MM.1S (cell line): Measurements from ENCODE around the gene SLC6A12.

Experiments
- EZH2 ChIP-seq: fragments of 300-600 bp; sonication (generic); optimal IDR thresholded peaks from 2 replicates; pipeline ENCODE3; 2017; ENCODE audit warnings: low read depth, mild to moderate bottlenecking, antibody characterized with exemption, low read length, mixed read lengths
- EZH2phosphoT487 ChIP-seq: fragments of 300-600 bp; sonication (generic); IDR thresholded peaks from 2 replicates; pipeline ENCODE4 v1.6.1; 2018; ENCODE audit warnings: antibody characterized with exemption, low read length
- TF ChIP-seq, protein P1 (sequence below): fragments of 300-600 bp; sonication (generic); IDR thresholded peaks from 2 replicates; pipeline ENCODE4 v1.5.1; 2016; ENCODE audit warnings: antibody characterized with exemption, low read length, mixed read lengths

DNA sequence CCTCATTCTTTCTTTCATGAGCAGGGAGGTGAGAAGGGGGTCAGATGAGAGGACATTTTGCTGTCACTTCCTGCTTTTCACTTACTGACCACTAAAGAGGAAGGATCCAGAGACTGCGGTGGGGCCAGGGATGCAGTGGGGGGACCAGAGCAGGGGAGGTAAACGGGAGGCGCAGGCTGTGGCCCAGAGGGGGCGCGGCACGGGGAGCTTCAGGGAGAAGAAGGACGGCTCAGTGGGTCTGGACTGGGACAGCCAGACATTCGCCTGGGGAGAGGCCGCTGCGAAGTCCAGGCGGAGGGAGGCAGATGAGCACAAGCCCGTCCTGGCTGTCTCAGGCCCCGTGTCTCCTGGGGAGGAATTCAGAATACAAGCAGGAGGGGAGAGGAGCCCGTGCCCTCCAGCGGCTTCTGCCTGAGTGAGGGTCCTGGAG is 41.2 kb downstream of the SLC6A12 start:
- TF ChIP-seq, protein P1, sequence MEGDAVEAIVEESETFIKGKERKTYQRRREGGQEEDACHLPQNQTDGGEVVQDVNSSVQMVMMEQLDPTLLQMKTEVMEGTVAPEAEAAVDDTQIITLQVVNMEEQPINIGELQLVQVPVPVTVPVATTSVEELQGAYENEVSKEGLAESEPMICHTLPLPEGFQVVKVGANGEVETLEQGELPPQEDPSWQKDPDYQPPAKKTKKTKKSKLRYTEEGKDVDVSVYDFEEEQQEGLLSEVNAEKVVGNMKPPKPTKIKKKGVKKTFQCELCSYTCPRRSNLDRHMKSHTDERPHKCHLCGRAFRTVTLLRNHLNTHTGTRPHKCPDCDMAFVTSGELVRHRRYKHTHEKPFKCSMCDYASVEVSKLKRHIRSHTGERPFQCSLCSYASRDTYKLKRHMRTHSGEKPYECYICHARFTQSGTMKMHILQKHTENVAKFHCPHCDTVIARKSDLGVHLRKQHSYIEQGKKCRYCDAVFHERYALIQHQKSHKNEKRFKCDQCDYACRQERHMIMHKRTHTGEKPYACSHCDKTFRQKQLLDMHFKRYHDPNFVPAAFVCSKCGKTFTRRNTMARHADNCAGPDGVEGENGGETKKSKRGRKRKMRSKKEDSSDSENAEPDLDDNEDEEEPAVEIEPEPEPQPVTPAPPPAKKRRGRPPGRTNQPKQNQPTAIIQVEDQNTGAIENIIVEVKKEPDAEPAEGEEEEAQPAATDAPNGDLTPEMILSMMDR, result no peak
- TF ChIP-seq EZH2, result no peak
- no peak for TF ChIP-seq EZH2phosphoT487
